ENCODE data around the gene LNPEP. TPM values are rescaled to one million over a fixed set of nuclear protein-coding genes. Genes with fewer than 3 reads are reported as not detected.

LNPEP gene
- total and polyA plus RNA-seq, 4 donors, result 4.6 to 78.9 (median 19.0) TPM

GRCh38 chr5:97000391-97000790, 64.5 kb downstream of the LNPEP start:
- WGBS, 2 donors, result 88 to 90% methylated on average over 3 of the region's 3 CpGs
- DNase-seq (no peak), ATAC-seq (ENCODE audit: insufficient read depth, low FRiP score) (no peak)
- no peak for TF ChIP-seq CTCF (IDR thresholded peaks at IDR 0.05; ENCODE audit: control extremely low read depth, extremely low read depth)
- Histone ChIP-seq H3K27me3 (ENCODE audit: control insufficient read depth in 3 of 3, insufficient read depth in 3 of 3, low read length in 2 of 3) (no peaks in the 10 kb centered on the region), H3K9me3 (ENCODE audit: control insufficient read depth in 4 of 4, insufficient read depth in 3 of 4, low read length in 3 of 4) (no peaks in the 10 kb centered on the region), H3K36me3 (ENCODE audit: control insufficient read depth in 4 of 4, insufficient read depth in 4 of 4, low read length in 4 of 4) (peaks cover 0 to 21% (median 3%) of the 10 kb centered on the region in 4 donors), H3K4me3 (no peak overlapping the region), H3K27ac (ENCODE audit: low read depth in 1 of 2, low read length in 1 of 2) (no peak overlapping the region), H3K9ac (ENCODE audit: insufficient read depth in 1 of 2, low read length in 2 of 2) (no peak overlapping the region), H3K4me1 (ENCODE audit: control insufficient read depth in 5 of 5, insufficient read depth in 5 of 5, low read length in 5 of 5) (no peaks in the 10 kb centered on the region)

- no peaks in the 10 kb centered on the region for H3K4me1 ChIP-seq (ENCODE audit: control insufficient read depth in 5 of 5, insufficient read depth in 5 of 5, low read length in 5 of 5)
- peaks cover 0 to 26% (median 5%) of the 10 kb centered on the region in 4 donors for H3K36me3 ChIP-seq (ENCODE audit: control insufficient read depth in 4 of 4, insufficient read depth in 4 of 4, low read length in 4 of 4)
- ATAC-seq (ENCODE audit: insufficient read depth, low FRiP score) (no peak), DNase-seq (no peak)
- no peak overlapping the region for H3K4me3 ChIP-seq
- TF ChIP-seq CTCF (IDR thresholded peaks at IDR 0.05; ENCODE audit: control extremely low read depth, extremely low read depth), result no peak
- H3K27me3 ChIP-seq (ENCODE audit: control insufficient read depth in 3 of 3, insufficient read depth in 3 of 3, low read length in 2 of 3), result no peaks in the 10 kb centered on the region
- no peaks in the 10 kb centered on the region for H3K9me3 ChIP-seq (ENCODE audit: control insufficient read depth in 4 of 4, insufficient read depth in 3 of 4, low read length in 3 of 4)
- H3K27ac ChIP-seq (ENCODE audit: low read depth in 1 of 2, low read length in 1 of 2), result no peak overlapping the region
- 97 to 98% methylated on average over 1 of the region's 1 CpG for WGBS, 2 donors
- no peak overlapping the region for H3K9ac ChIP-seq (ENCODE audit: insufficient read depth in 1 of 2, low read length in 2 of 2)
These were observed 67.1 kb downstream of the LNPEP start for GRCh38 chr5:97002983-97003382.

DNA sequence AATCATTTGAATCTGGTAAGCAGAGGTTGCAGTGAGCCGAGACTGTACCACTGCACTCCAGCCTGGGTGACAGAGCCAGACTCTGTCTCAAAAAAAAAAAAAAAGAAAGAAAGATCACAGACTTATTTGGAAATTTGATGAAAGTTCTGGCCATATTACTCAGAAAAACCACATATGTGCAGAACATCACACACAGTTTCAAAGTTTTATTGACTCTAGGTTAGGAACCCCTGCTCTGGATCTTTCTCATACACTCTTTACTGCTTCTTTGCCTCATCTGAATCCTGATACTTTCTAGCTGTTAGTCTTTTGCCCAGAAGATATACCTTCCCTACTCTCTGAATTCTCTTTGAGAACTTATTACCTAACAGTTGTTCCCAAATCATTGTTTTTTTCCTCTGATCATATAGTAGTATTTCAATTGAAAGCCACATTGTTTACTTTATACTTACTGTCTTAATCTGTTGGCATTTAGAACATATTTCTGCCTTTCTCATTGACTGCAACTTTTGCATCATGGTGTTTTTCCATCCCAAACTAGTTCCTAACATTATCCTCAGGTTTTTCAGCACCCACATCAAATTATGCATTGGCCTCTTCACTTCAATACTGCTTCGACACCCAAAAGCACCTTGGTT, 68.7 kb downstream of the LNPEP start:
- Histone ChIP-seq H3K4me1 (ENCODE audit: control insufficient read depth in 5 of 5, insufficient read depth in 5 of 5, low read length in 5 of 5) (peaks cover 0 to 4% (median 0%) of the 10 kb centered on the region in 5 donors), H3K27me3 (ENCODE audit: control insufficient read depth in 3 of 3, insufficient read depth in 3 of 3, low read length in 2 of 3) (no peaks in the 10 kb centered on the region), H3K27ac (ENCODE audit: low read depth in 1 of 2, low read length in 1 of 2) (no peak overlapping the region), H3K36me3 (ENCODE audit: control insufficient read depth in 4 of 4, insufficient read depth in 4 of 4, low read length in 4 of 4) (peaks cover 0 to 18% (median 5%) of the 10 kb centered on the region in 4 donors), H3K9me3 (ENCODE audit: control insufficient read depth in 4 of 4, insufficient read depth in 3 of 4, low read length in 3 of 4) (no peaks in the 10 kb centered on the region), H3K9ac (ENCODE audit: insufficient read depth in 1 of 2, low read length in 2 of 2) (no peak overlapping the region), H3K4me3 (no peak overlapping the region)
- TF ChIP-seq CTCF (IDR thresholded peaks at IDR 0.05; ENCODE audit: control extremely low read depth, extremely low read depth), result no peak
- DNase-seq (no peak), ATAC-seq (ENCODE audit: insufficient read depth, low FRiP score) (no peak)
- 97 to 99% methylated on average over 2 of the region's 2 CpGs for WGBS, 2 donors

All from lung (tissue), 12 donors.